PC-9 (cell line): ENCODE data around the gene MTARC2. TPM values are rescaled to one million over a fixed set of nuclear protein-coding genes. Genes with fewer than 3 reads are reported as not detected.
A peak's percentile ranks its signal among the peaks of the same experiment; 100 is the strongest.

Experiments
- BruUV-seq: library from RNA; stranded (reverse); fragments of 400-500 nt; replicated peaks from 2 replicates; lab custom pipeline; 2021; lab: Mats Ljungman, UMichigan
- CTCF ChIA-PET: fragments of 300-600 bp; sonication (Branson Sonifier 250); formaldehyde crosslinking; loops from one replicate; lab custom pipeline; 2022; ENCODE audit warnings: antibody characterized with exemption; lab: Charles Lee
- POLR2A ChIA-PET: fragments of 300-600 bp; sonication (Branson Sonifier 250); formaldehyde crosslinking; loops from one replicate; lab custom pipeline; 2022; ENCODE audit warnings: antibody characterized with exemption; ENCODE audit not compliant: unreplicated experiment; lab: Charles Lee
- DNase-seq, 2 experiments: peaks; one replicate each; pipeline versions ENCODE4 v3.0.0 to v3.0.0-alpha.2; 2015 to 2022; ENCODE audit warnings: mixed read lengths in 1 of 2
- H2AFZ ChIP-seq: fragments of 200-600 bp; sonication (generic); 2 replicates; pipeline ENCODE4 v1.8.1; 2017; ENCODE audit warnings: antibody characterized with exemption
- H3F3A ChIP-seq: fragments of 200-600 bp; sonication (generic); 2 replicates; pipeline ENCODE4 v1.8.1; 2017; ENCODE audit warnings: antibody characterized with exemption, mild to moderate bottlenecking, low read depth; ENCODE audit not compliant: insufficient read depth
- H3K27ac ChIP-seq: fragments of 200-600 bp; sonication (generic); 2 replicates; pipeline ENCODE4 v1.6.1; 2016; ENCODE audit warnings: mixed run types
- H3K27me3 ChIP-seq: fragments of 200-600 bp; sonication (generic); 2 replicates; pipeline ENCODE4 v1.6.1; 2016; ENCODE audit warnings: low read depth, mixed run types; ENCODE audit not compliant: insufficient read depth
- H3K36me3 ChIP-seq: fragments of 200-600 bp; sonication (generic); 2 replicates; pipeline ENCODE4 v1.6.1; 2016; ENCODE audit warnings: low read depth, mixed run types
- H3K4me1 ChIP-seq: fragments of 200-600 bp; sonication (generic); replicated peaks from 2 replicates; pipeline ENCODE4 v1.6.1; 2016; ENCODE audit warnings: mixed run types; ENCODE audit not compliant: insufficient read depth
- H3K4me2 ChIP-seq: fragments of 200-600 bp; sonication (generic); 2 replicates; pipeline ENCODE4 v1.6.1; 2017; ENCODE audit warnings: mixed run types
- H3K4me3 ChIP-seq: fragments of 200-600 bp; sonication (generic); 2 replicates; pipeline ENCODE4 v1.6.1; 2016; ENCODE audit warnings: mixed run types
- H3K79me2 ChIP-seq: fragments of 200-600 bp; sonication (generic); 2 replicates; pipeline ENCODE4 v1.6.1; 2017; ENCODE audit warnings: low read depth, mixed run types
- H3K9me2 ChIP-seq: fragments of 200-600 bp; sonication (generic); 2 replicates; pipeline ENCODE4 v1.8.1; 2017; ENCODE audit warnings: mild to moderate bottlenecking; ENCODE audit not compliant: insufficient read depth
- H3K9me3 ChIP-seq: fragments of 200-600 bp; sonication (generic); 2 replicates; pipeline ENCODE4 v1.8.1; 2016; ENCODE audit warnings: low read depth; ENCODE audit not compliant: insufficient read depth
- H4K20me1 ChIP-seq: fragments of 200-600 bp; sonication (generic); 2 replicates; pipeline ENCODE4 v1.8.1; 2017; ENCODE audit not compliant: insufficient read depth
- CTCF ChIP-seq: fragments of 200-600 bp; sonication (generic); conservative IDR thresholded peaks from 2 replicates; pipeline ENCODE4 v1.6.1; 2017; ENCODE audit warnings: mixed run types, antibody characterized with exemption, mild to moderate bottlenecking, moderate library complexity
- EZH2 ChIP-seq: fragments of 200-600 bp; sonication (generic); IDR thresholded peaks from 2 replicates; pipeline ENCODE4 v1.8.0; 2017; ENCODE audit warnings: antibody characterized with exemption, low read depth
- intact Hi-C: fragments of 100-400 bp; cut with micrococcal nuclease; formaldehyde crosslinking; loops from one replicate; pipeline ENCODE4 v1.10.0; 2022; ENCODE audit not compliant: unreplicated experiment
- total RNA-seq: library from RNA; stranded (reverse); gene quantifications from 2 replicates; pipeline ENCODE4 v1.2.3, GENCODE V29; 2021

Gene MTARC2
- total RNA-seq, 1 experiment from 2014 or later, result 23.1 TPM

GRCh38 chr1:220809187-220809550, 61.0 kb downstream of the MTARC2 start:
- Histone ChIP-seq H3K27me3 (no peaks in the 10 kb centered on the region), H3K4me1 (no peaks in the 10 kb centered on the region), H3K4me3 (no peak overlapping the region), H3F3A (0 out of 2 replicates have a peak, but pooled peaks cover 3% of the 10 kb centered on the region), H2AFZ (no peak overlapping the region), H3K27ac (no peak overlapping the region), H3K9me2 (no peaks in the 10 kb centered on the region), H3K4me2 (no peak overlapping the region), H3K79me2 (no peaks in the 10 kb centered on the region), H4K20me1 (no peaks in the 10 kb centered on the region), H3K36me3 (no peaks in the 10 kb centered on the region), H3K9me3 (no peaks in the 10 kb centered on the region; the same call in 1 of the 2 replicates)
- intact Hi-C loops, result no loop called here
- BruUV-seq, result no TSS peak
- no peak for DNase-seq
- ChIA-PET POLR2A (no interaction called here), CTCF (no interaction called here)
- TF ChIP-seq EZH2 (no peak), CTCF (no peak)

GRCh38 chr1:220809704-220810103, 61.6 kb downstream of the MTARC2 start:
- Histone ChIP-seq H3K27me3 (no peaks in the 10 kb centered on the region), H4K20me1 (no peaks in the 10 kb centered on the region), H3K4me1 (no peaks in the 10 kb centered on the region), H2AFZ (no peak overlapping the region), H3K4me2 (no peak overlapping the region), H3K9me2 (no peaks in the 10 kb centered on the region), H3K79me2 (no peaks in the 10 kb centered on the region), H3K36me3 (no peaks in the 10 kb centered on the region), H3F3A (0 out of 2 replicates have a peak, but pooled peaks cover 3% of the 10 kb centered on the region), H3K27ac (no peak overlapping the region), H3K4me3 (no peak overlapping the region), H3K9me3 (no peaks in the 10 kb centered on the region; the same call in 1 of the 2 replicates)
- CTCF ChIA-PET, result interaction anchor here (0.7 to 1.0 kb wide), 2 partner anchors 394 to 513 kb away, joined by 3 read pairs; no protein-coding TSS in a partner anchor
- no peak for TF ChIP-seq CTCF
- TF ChIP-seq EZH2, result no peak
- POLR2A ChIA-PET, result no interaction called here
- BruUV-seq, result no TSS peak
- intact Hi-C loops, result loop anchor here (2.0 kb wide), 3 partner anchors 393 to 1645 kb away; no protein-coding TSS in a partner anchor
- DNase-seq, result no peak

GRCh38 chr1:220810179-220810653, 62.1 kb downstream of the MTARC2 start:
- Histone ChIP-seq H3K4me1 (no peaks in the 10 kb centered on the region), H2AFZ (no peak overlapping the region), H3K27me3 (no peaks in the 10 kb centered on the region), H3K9me3 (no peaks in the 10 kb centered on the region; the same call in 1 of the 2 replicates), H4K20me1 (no peaks in the 10 kb centered on the region), H3K4me2 (no peak overlapping the region), H3K27ac (no peak overlapping the region), H3K9me2 (no peaks in the 10 kb centered on the region), H3F3A (0 out of 2 replicates have a peak, but pooled peaks cover 3% of the 10 kb centered on the region), H3K36me3 (no peaks in the 10 kb centered on the region), H3K4me3 (no peak overlapping the region), H3K79me2 (no peaks in the 10 kb centered on the region)
- CTCF ChIA-PET, result interaction anchor here (0.7 to 1.0 kb wide), 2 partner anchors 393 to 513 kb away, joined by 3 read pairs; no protein-coding TSS in a partner anchor
- BruUV-seq, result no TSS peak
- peak; percentile 87 for TF ChIP-seq CTCF
- TF ChIP-seq EZH2, result no peak
- DNase-seq, result peak in 1 of 2 experiments; percentile 31
- intact Hi-C loops, result loop anchor here (2.0 kb wide), 3 partner anchors 393 to 1645 kb away; no protein-coding TSS in a partner anchor
- POLR2A ChIA-PET, result no interaction called here
